ENCODE measurements around the gene MLEC.

DNA sequence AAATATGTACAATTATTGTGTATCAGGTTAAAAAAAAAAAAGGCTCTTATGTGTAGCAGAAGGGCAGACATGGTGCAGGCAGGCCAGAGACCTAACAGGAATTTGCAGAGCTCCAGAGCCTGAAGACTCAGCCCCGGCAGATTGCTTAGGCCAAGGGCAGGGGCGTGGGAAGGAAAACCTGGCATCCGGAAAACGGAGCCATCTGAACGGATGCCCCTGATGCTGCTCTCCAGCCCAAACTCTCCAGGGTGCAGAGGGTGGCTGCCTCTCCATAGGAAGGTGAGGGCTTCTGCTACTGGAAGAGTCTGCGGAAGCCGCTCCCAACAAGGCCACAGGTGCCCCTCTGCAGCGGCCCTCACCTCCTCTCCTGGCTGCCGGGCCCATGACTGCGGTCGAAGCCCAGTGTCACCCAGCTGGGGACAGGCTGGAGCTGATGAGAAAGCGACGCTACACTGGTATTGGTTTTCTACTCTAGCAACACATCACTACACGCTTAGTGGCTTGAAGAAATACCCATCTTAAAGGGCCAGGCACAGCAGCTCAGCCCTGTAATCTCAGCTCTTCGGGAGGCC, 58.1 kb downstream of the MLEC start:
- TF ChIP-seq CTCF (IDR thresholded peaks at IDR 0.05) = no peak
- TF ChIP-seq ZFX (IDR thresholded peaks at IDR 0.05; ENCODE audit: borderline replicate concordance) = no peak

All from 22Rv1 (cell line).